ENCODE data around the gene TRAPPC10. TPM values are rescaled to one million over a fixed set of nuclear protein-coding genes. Genes with fewer than 3 reads are reported as not detected.

TRAPPC10 gene
- polyA plus RNA-seq, 12 donors, result 12.0 to 20.9 (median 15.9) TPM; not detected in 1

DNA sequence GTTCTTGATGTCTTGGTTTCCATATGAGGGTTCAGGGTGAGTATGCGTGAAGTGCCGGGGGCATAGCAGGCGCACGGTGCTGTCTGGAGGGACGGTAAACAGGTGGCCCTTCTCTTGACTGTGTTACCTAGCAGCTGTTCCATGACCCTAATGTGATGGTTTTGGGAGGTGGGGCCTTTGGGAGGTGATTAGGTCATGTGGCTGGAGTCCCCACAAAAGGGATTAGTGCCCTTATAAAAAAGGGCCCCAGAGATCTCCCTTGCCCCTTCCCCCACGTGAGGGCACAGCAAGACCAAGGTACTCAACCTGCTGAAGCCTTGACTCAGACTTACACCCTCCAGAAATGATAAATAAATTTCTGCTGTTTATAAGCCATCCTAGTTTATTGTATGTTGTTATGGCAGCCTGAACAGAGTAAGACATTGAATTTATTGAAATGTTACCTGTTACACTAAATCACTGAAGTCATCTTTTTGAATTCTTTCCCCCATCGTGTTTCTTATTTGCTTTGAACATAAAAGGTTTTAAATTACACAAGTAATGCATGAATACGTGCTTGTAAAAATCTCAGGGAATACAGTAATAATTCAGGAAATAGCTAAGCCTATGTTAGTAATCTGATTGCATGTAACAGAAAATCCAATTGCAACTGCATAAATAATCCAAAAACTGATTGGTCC lies 15.6 kb downstream of the TRAPPC10 start:
- DNase-seq, result no peak

DNA sequence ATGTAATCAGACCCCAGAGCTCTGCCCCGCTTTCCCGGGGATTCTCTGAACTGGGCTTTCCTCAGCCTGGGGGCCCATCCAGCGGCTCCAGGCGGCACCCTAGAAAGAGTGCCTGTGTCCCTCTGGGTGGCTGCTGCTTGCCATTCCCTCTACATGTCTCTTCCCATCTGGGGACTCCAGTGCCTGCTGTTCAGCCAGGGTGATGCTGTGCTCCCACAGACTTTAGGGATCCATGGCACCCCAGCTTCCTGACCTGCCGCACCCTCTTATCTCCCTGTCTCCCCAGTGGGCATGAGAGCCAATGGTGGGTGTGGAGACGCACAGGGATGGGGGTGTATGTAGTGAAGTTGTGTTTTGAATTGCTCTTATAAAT lies 16.2 kb downstream of the TRAPPC10 start:
- no peak for DNase-seq

DNA sequence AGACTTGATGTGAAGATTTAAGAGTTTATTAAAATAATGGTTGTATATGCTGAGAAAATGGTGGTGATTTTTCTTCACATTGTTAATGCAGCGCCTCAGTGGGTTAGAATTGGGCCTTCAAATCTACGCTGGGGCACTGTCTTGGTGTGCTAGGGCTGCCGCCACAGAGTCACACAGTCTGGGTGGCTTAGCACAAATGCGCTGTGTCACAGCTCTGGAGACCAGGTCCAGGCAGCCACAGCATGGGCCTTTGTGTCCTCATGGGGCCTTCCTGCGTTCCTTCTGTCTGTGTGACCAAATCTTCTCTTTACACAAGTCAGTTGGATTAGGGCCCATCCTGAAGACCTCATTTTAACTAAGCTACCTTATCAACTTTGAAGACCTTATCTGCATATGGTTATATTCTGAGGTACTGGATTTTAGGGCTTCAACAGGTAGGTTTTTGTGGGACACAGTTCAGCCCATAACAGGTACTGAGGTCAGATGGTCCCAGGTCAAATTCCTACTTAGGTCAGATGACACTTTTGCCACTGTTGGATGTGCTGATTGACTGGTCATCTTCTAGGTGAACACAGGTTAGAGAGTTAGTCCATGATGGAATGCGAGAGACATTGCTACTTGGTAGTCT lies 17.5 kb downstream of the TRAPPC10 start:
- DNase-seq, result no peak

DNA sequence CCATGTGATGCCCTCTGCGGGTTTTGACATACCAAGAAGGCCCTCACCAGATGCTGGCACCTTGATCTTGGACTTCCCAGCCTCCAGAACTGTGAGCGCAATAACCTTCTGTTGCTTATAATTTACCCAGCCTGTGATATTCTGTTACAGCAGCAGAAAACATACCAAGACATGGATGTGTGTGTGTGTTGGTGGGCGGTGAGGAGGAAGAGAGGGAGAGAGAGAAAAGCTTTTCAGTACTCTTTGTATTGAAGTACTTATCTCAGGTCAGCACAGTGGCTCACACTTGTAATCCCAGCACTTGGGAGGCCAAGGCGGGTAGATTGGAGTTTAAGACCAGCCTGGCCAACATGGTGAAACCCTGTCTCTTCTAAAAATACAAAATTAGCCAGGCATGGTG lies 23.1 kb downstream of the TRAPPC10 start:
- DNase-seq, result no peak

DNA sequence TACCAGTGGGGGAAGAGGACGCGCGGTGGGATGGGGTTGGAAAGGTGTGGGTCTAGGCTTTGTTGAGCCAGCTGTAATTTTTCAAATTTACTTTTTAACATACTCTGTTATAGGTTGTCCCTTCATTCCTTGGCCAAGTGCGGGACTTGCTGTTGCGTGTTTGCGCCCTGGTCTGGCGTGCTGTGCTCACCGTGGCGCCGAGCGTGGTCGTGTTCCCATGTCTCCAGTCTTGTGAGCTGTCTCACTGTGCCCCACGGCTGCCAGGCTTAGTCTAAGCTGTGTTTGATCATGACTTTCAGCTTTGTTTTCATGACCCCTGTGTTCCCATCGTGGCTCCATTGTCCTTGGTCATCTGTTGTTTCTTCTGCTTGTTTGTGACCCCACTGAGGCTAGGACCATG lies 26.0 kb downstream of the TRAPPC10 start:
- no peak for DNase-seq

DNA sequence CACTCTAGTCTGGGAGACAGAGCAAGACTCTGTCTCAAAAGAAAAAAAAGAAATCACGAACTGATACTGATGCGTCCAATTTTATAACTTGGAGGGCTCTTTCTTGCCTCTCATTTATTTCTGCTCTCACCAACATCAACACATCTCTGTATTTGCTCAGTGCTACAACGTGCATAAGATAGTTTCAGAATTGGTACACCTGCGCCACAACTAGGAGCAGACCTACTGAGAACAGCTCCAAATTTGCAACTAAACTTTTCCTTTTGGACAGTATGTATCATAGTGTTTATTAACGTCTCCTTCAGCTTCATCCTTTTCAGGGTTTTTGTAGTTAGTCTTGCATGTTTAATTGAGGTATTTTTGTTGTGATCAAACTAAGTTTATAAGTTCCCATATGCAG lies 27.7 kb downstream of the TRAPPC10 start:
- no peak for DNase-seq

DNA sequence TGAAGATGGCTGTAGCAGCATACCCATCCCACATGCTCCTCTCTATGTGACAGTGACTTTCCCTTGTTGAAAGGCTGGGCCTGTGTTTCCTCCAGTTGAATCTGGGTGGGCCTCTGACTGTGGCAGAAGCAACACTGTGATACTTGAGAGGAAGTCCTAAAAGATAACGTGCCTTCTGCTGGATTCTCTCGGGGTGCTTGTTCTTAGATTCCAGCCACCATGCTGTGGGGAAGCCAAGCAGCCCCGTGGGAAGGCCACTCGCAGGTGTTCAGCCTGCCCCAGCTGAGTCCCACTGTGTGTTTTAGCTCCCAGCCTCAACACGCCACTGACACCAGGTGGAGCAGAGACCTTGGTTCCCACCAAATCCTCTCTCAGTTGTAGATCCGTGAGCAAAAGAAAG lies 31.5 kb downstream of the TRAPPC10 start:
- DNase-seq, result no peak

DNA sequence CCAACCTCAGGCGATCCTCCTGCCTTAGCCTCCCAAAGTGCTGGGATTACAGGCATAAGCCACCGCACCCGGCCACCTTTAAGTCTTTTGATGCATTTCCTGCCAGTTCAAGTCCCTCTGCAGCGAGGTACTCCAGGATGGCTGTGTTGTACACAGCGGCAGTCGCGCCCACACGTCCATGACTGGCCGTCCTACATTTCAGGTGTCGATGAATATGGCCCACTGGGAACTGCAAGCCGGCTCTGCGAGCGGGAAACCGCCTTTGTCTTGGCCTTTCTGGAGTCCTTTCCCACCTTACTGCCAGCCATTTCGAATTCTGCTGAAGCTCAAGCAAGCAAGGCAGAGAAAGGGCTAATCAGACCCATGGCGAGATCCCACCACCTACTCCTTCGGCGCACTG lies 34.6 kb downstream of the TRAPPC10 start:
- DNase-seq, result no peak

DNA sequence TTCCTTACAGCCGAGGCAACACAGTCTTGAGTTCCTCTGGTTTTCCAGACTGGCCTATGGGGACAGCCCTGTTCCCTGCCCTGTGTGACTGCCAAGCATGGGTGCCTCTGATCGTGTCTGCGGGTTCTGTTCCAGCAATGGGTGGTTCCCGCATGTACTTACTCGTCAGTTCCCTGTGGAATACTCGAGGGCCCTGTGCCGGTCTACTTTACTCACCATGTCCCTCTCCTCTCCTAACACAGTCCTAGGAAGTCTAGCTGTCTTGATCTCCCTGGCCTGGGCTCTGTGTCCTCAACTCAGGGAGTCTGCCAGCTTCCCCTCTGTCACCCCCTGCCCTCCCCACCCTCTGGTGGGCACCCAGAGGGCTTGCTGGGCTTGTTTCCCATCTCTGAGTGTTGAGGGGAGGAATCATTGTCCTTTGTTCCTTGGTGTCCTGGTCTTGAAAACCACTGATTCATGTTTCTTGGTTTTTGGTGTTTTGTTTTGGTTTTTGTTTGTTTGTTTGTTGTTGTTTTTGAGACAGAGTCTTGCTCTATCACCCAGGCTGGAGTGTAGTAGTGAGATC lies 36.0 kb downstream of the TRAPPC10 start:
- DNase-seq, result no peak

DNA sequence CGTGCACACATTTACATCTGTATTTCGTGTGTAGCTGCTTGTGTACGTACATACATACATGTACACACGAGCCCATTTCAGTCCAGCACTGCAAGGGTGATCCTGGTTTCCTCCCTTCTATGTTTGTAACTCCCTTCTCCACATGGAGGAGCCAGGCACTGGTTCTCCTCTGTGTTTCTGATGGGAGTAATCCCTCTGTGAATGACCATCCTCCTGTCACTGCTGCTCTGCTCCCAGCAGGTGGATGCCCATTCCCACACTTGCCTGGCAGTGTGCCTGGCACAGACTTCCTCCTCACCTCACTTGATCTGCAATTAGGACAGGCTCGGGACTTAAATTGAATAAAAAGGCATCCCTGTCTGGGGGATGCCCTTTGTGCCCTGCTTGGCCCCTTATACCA lies 37.1 kb downstream of the TRAPPC10 start:
- DNase-seq, result no peak

DNA sequence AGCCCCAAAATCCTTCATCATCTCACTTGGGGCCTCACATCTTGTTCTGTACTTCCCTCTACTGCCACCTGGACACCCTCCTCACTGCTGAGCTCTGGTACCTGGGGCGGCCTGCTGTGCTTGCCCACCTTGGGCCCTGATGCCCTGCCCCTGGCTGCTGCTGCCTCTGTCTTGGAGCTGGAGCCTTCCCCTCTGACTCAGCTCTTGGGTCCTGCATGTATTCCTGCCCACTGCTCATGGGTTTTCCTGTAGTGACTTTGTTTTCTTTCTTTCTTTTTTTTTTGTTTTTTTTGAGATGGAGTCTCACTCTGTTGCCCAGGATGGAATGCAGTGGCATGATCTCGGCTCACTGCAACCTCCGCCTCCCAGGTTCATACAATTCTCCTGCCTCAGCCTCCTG lies 37.5 kb downstream of the TRAPPC10 start:
- no peak for DNase-seq

DNA sequence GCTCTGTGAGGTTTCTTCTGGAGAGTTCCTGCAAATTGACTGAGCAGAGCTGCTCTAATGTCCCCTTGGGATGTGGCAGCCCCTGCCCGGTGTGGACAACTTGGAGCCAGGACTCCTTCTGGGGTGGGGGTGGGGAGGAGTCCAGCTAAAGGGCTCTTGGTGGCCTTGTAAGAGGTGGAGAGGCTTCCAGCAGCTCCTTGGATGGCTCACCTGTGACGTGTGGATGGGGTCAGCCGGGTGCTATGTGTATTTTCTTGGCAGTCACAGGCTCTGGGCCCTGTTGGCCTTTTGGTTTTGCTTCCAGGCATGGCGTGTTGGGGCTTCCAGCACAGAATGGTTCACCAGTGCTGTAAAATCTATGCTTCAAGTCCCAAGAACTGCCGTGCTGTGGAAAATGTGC lies 38.2 kb downstream of the TRAPPC10 start:
- no peak for DNase-seq

DNA sequence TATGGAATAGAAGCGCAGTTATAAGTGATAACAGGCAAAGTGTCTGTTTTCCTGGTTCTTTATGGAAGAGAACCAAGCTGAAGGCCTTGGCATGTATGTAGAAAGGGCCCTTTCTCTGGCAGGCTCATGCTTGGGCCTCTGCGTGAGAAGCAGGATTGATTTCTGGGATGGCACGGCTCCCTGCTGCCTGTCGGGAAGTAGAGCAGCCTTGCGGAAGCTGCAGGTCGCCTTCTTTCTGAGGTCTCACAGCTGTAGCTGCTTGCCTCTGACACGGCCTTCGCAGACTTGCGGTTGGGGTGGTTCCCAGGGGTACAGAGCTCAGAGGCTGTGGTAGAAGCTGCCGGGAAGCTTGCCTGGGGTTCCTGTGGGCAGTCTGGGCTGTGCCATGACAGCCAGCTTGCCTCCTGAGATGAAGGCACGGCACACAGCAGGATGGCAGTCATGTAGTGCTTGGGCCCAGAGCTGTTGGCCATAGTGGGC lies 39.4 kb downstream of the TRAPPC10 start:
- no peak for DNase-seq

DNA sequence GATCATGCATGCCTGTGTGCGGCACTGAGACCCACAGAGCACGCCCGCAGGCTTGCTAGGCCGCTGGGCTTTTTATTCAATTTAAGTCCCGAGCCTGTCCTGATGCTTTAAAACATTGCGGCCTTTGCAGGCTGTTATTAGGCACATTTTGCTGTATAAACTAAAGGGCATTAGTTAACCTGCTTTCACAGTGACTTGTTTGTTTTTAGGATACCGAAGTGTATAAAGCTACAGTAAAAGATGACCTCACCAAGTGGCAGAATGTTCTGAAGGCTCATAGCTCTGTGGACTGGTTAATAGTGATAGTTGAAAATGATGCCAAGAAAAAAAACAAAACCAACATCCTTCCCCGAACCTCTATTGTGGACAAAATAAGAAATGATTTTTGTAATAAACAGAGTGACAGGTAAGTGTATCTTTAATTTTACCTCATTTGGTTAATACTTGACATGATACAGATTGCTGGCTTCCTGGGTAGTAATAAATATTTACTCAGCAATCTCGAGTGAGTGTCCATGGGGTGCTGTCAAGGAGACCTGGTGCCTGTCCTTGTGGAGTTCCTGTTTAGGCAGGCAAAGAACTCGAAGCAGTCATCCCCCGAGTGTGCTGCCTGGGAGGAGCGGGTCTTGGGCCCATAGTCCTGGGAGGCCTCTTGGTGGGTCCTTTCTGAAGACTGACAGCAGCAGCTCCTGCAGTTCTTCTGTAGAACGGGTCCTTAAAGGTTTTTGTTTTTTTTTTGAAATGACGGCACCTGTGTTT lies 40.1 kb downstream of the TRAPPC10 start:
- DNase-seq, result no peak

DNA sequence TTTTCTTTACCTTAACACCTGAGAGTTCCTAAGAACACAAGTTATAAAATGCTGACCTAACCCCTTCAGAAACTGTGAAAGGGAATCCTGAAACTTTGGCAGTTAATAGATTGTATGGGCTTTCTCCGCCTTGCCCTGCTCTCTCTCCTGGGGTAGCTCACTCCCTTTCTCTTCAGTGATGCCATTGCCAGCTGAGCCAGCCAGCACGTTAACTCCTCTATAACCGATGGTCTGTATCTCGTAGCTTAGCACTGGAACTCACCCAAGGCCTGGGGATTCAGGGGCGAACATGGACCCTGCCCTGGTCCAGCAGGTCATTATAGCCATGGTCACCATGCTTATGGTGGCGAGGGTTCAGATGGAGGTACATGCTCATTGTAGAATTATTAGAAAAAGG lies 40.7 kb downstream of the TRAPPC10 start:
- DNase-seq, result no peak

DNA sequence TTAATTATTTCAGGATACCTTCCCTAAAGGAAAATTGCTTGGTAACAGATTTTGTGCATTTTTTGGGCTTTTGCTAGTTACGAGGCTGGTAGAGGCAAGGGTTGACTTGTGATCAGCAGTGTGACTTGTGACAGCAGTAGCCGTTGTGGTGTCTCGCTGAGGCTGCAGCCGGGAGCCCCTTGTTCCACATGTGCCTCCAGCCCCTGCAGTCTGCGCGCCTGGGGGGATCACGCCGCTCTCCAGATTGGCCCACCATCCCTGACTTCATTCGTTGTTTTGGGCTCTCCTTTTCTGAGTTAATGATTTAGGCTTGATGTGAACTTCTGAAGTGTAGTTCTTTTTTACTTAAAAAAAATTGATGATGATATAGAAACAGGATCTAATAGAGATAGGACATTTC lies 41.5 kb downstream of the TRAPPC10 start:
- DNase-seq, result no peak

DNA sequence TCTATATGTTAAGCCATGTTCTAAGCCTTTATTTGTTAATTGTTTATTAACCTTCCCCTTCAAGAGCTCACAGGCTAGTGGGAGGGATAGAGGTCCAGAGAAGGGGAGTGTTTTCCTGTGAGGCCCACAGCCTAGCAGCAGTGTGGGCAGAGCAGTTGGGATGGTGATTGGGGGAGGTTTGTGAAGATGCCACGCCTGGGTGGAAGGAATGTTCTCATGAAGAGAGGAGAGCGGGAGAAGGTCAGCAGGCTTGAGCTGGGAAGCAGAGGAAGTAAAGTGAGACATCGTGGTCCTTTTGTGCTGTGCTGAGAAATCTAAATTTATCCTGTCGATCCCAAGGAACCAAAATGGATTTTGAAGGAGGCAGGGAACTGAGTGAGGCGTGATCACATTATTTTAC lies 42.6 kb downstream of the TRAPPC10 start:
- DNase-seq, result no peak

DNA sequence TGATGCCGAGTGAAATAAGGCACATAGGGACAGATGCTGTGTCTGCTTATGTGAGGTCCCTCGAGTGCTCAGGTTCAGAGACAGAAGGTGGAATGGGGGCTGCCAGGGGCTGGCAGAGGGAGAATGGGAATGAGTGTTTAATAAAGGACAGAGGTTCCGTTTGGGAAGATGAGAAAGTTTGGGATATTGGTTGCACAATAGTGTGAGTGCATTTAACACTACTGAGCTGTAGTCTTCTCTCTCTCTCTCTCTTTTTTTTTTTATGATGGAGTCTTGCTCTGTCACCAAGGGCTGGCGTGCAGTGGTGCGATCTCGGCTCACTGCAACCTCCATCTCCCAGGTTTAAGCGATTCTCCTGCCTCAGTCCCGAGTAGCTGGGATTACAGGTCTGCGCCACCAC lies 44.9 kb downstream of the TRAPPC10 start:
- DNase-seq, result no peak

DNA sequence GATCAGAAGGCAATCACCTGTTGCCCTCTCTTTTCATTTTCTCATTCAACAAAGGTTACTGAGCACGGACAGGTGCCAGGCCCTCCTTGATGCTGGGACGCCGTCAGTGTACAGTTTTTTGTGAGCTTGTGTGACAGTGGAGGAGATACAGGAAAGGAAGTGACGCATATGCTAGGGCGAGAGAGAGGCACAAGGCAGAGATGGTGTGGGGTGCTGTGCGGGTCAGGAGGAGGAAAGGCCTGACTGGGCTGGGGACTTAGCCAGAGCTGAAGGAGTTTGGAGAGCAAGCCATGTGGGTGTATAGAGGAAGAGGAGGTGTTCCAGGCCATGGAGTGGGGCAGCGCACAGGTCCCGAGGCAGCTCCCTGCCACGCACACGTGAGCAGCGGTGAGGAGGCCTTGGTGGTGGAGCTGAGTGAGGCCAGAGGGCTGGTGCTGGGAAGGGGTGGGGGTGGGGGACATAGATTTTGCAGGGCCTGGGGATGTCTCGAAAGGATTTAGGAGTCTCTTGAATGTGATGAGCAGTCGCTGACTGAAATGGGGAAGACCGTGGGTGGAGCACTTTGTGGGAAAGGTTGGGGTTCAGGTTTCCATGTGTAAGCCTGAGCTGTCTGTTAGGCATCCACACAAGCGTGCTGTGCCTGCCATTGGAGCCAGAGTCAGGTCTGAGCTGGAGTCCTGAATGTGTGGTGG lies 46.0 kb downstream of the TRAPPC10 start:
- DNase-seq, result no peak

DNA sequence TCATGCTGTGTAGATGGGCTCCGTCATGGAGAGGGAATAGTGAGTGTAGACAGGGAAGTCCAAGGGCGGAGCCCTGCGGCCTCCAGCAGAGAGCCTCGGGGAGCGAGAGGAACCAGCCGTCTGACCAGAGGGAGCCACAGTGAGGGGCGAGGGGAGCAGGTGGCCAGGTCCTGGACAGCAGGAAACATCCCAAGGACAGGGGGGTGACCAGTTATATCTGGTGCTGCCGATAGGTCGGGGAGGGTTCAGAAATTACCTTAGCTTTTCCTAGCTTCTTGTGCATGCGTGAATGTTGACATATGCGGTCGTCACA lies 46.5 kb downstream of the TRAPPC10 start:
- no peak for DNase-seq

DNA sequence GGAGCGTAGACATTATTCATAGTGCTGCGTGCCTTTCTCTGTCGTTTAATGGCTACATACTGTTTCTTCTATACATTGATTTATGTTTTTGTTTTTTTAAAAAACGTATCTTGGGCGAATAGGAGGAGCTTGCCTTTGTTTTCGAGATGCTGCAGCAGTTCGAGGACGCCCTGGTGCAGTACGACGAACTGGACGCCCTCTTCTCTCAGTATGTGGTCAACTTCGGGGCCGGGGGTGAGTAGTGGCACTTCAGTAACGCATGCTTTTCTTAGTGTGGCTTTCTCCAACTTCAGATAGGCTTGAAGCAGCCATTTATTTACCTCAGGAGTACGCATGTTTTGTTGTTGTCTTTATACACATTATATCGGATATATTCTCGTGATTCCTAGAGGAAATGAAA lies 46.9 kb downstream of the TRAPPC10 start:
- DNase-seq, result no peak

DNA sequence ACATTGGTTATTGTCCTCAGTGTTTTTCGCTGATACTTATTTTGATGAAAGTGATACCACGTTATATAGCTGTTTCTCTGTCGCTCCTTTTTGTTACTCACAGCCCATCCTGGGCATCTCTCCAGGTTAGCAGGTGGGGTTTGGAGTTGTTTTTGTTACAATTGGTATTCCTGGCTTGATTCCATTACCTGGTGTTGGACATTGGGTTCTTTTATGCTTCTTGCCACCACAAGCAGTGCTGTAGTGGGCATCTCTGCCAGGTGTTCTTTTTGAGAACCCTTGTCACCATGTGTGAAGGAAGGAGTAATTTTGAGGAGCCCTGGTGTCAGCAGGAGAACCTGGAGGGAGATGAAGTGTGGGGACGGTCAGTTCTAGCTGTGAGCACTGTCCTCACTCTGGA lies 47.6 kb downstream of the TRAPPC10 start:
- DNase-seq, result no peak
